22Rv1 (cell line): ENCODE results near the gene NUP153.
"Not testable (repeated sequence)": the region's sequence is repeated elsewhere in the genome, so short reads cannot be mapped to it uniquely, and the experiment has no call there.

Source experiments
- H3K27ac ChIP-seq: fragments of 450-650 bp; 2 replicates; pipeline ENCODE4 v1.5.1; 2017
- ZFX ChIP-seq: fragments of 450-650 bp; IDR thresholded peaks from 2 replicates; pipeline ENCODE4 v1.6.1; 2017; ENCODE audit warnings: antibody characterized with exemption, borderline replicate concordance
- TF ChIP-seq, protein P1 (sequence below): fragments of 450-650 bp; IDR thresholded peaks from 2 replicates; pipeline ENCODE4 v1.5.1; 2017; ENCODE audit warnings: mild to moderate bottlenecking

The NUP153 gene

GRCh38 chr6:17719323-17720041, 12.8 kb upstream of the NUP153 start:
- TF ChIP-seq ZFX: no peak
- no peak overlapping the region for H3K27ac ChIP-seq

DNA sequence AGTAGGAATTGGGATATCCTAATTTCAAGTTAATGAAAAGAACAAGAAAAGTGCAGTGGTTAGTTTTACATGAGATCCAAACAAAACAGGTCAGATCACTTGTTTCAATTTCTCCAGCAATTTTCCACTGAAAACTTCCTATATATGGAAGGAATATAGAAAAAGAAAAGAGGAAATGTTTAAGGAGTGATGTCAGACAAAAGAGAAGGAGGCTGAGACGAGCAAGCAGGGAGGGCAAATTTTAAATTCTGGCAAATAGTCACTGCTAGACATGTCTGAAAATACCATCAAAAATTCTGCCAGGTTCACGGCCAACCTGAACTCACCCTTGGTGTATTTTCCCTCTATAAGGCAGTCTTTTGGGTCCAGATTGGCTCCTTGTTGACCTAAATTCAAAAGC, 9.5 kb upstream of the NUP153 start:
- no peak overlapping the region for H3K27ac ChIP-seq
- TF ChIP-seq ZFX: no peak
- TF ChIP-seq, protein P1, sequence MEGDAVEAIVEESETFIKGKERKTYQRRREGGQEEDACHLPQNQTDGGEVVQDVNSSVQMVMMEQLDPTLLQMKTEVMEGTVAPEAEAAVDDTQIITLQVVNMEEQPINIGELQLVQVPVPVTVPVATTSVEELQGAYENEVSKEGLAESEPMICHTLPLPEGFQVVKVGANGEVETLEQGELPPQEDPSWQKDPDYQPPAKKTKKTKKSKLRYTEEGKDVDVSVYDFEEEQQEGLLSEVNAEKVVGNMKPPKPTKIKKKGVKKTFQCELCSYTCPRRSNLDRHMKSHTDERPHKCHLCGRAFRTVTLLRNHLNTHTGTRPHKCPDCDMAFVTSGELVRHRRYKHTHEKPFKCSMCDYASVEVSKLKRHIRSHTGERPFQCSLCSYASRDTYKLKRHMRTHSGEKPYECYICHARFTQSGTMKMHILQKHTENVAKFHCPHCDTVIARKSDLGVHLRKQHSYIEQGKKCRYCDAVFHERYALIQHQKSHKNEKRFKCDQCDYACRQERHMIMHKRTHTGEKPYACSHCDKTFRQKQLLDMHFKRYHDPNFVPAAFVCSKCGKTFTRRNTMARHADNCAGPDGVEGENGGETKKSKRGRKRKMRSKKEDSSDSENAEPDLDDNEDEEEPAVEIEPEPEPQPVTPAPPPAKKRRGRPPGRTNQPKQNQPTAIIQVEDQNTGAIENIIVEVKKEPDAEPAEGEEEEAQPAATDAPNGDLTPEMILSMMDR: no peak

DNA sequence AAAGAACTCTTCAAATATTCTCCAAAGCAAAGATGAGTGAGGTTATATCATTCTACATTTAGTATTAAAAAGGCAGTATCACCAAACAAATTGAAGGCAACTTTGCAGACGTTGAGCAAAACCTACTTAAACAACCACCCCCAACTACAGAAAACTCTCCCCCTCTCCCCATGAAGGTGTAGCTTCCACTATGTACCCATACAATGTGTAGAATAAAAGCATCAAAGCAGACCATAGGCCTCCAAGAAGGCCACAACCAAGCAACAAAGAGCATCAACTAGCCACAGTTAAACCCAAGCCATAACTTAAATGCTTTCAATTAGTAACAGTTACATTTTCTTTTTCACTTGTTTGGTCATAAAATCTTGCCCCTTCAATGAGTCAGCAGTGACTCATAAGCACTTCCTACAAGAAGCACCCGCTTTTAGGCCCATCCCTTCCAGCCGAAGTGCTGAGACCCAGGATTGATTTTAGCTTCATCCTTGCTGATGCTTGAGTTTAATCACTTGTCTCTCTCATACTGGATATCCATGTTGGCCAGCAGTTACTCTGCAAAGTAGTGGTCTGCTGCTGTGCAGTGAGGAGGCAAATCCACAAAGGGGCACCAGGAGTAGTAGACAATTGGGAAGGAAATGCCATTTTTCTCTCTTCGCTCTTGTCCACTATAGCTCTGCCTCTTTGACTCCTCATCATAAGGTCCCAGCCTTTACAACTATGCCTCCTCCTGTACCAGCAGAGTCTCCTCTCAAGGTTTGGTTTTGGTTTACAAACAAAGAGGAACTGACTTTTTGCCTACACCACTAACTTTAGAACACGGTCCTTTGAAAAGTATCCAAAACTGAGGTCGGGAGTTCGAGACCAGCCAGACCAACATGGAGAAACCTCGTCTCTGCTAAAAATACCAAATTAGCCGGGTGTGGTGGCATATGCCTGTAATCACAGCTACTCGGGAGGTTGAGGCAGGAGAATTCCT, 8.4 kb upstream of the NUP153 start:
- no peak overlapping the region for H3K27ac ChIP-seq
- TF ChIP-seq, protein P1: no peak
- TF ChIP-seq ZFX: no peak

GRCh38 chr6:17714177-17714576, 7.5 kb upstream of the NUP153 start:
- TF ChIP-seq, protein P1: no peak
- TF ChIP-seq ZFX: no peak
- H3K27ac ChIP-seq: no peak overlapping the region

DNA sequence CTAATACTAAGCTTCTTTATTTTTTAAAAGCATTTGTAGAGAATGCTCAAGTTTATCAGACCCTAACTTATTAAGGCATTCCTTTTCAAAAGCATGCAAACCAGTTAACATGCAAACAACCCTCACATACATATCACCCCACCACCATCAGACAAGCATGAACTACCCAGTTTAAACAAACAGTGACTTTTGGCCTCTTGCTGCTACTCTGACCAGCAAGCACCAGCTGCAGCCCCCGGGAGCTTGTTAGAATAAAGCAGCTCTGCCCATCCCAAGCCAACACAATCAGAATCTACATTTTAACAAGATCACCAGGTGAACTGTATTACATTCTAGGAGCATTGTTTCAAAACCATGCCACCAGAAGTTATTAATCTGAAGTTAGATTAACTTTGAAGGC, 5.9 kb upstream of the NUP153 start:
- H3K27ac ChIP-seq: no peak overlapping the region
- TF ChIP-seq, protein P1: no peak
- no peak for TF ChIP-seq ZFX

GRCh38 chr6:17710331-17710730, 3.6 kb upstream of the NUP153 start:
- TF ChIP-seq, protein P1: no peak
- TF ChIP-seq ZFX: no peak
- no peak overlapping the region for H3K27ac ChIP-seq

GRCh38 chr6:17709476-17709875, 2.8 kb upstream of the NUP153 start:
- TF ChIP-seq ZFX: no peak
- TF ChIP-seq, protein P1: no peak
- no peak overlapping the region for H3K27ac ChIP-seq

DNA sequence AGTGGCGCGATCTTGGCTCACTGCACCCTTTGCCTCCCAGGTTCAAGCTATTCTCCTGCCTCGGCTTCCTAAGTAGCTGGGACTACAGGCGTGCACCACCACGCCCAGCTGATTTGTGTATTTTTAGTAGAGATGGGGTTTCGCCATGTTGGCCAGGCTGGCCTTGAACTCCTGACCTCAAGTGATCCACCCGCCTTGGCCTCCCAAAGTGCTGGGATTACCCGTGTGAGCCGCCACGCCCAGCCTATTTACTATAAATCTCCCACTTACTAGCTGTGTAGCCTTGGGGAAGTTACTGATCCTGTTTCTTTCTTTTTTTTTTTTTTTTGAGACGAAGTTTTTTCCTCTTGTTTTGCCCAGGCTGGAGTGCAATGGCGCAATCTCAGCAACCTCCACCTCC, 1.3 kb upstream of the NUP153 start:
- not testable (repeated sequence) for H3K27ac ChIP-seq
